Endothelial cell (in vitro differentiated cells): Measurements from ENCODE around the gene BIRC6. TPM values are rescaled to one million over a fixed set of nuclear protein-coding genes. Genes with fewer than 3 reads are reported as not detected.
"Not testable (repeated sequence)": the region's sequence is repeated elsewhere in the genome, so short reads cannot be mapped to it uniquely, and the experiment has no call there.

Source experiments
- DNase-seq: peaks from one replicate; pipeline ENCODE4 v3.0.0; 2021; ENCODE audit warnings: low spot score
- H3K27ac Mint-ChIP-seq: one replicate; pipeline ENCODE4 v1.8.0; 2021; ENCODE audit warnings: mixed read lengths, inconsistent platforms; ENCODE audit not compliant: unreplicated experiment
- H3K27me3 Mint-ChIP-seq: one replicate; pipeline ENCODE4 v1.8.0; 2021; ENCODE audit warnings: mild to moderate bottlenecking, moderate library complexity, mixed read lengths, inconsistent platforms; ENCODE audit not compliant: unreplicated experiment
- H3K36me3 Mint-ChIP-seq: one replicate; pipeline ENCODE4 v1.8.0; 2021; ENCODE audit warnings: mild to moderate bottlenecking, low read depth, mixed read lengths, inconsistent platforms; ENCODE audit not compliant: unreplicated experiment
- H3K4me1 Mint-ChIP-seq: one replicate; pipeline ENCODE4 v1.8.0; 2021; ENCODE audit warnings: mild to moderate bottlenecking, mixed read lengths, inconsistent platforms; ENCODE audit not compliant: unreplicated experiment
- H3K4me3 Mint-ChIP-seq: one replicate; pipeline ENCODE4 v1.8.0; 2021; ENCODE audit warnings: mild to moderate bottlenecking, mixed read lengths, inconsistent platforms; ENCODE audit not compliant: unreplicated experiment
- H3K9me3 Mint-ChIP-seq: one replicate; pipeline ENCODE4 v1.8.0; 2021; ENCODE audit warnings: mixed read lengths, inconsistent platforms; ENCODE audit not compliant: unreplicated experiment
- CTCF ChIP-seq: fragments of 200-600 bp; sonication (generic); IDR thresholded peaks from one replicate; pipeline ENCODE4 v1.5.0; 2021; ENCODE audit warnings: antibody characterized with exemption; ENCODE audit not compliant: unreplicated experiment
- total RNA-seq: library from RNA; stranded (reverse); fragmentation: NEBNext Ultra II Directional; extraction: Animal tissue kit (Norgen Biotek cat#: 25700); gene quantifications from one replicate; pipeline ENCODE4 v1.2.1, GENCODE V29; 2021; ENCODE audit not compliant: unreplicated experiment

The BIRC6 gene
- total RNA-seq, 1 donor from 2014 or later = 125 TPM

DNA sequence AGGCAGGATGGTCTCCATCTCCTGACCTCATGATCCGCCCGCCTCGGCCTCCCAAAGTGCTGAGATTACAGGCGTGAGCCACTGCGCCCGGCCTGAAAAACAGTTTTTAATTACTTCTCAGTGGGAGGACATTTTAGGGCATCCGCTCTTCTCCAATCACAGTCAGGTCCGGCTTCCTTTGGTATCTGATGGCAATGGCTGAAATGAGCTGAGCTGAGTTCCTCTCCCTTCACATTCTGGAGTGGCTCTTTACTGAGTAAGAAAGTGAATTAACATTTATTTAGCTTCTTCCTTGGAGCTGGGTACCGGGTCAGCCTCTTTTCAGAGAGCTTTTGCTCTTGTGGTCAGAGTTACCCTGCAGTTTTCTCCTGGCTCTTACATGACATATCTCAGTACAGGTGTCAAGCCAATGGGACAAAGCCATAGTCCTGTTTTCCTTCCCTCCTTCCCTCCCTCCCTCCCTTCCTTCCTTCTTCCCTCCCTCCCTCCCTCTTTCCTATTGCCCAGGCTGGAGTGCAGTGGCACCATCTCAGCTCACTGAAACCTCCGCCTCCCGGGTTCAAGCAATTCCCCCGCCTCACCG is 269.9 kb downstream of the BIRC6 start:
- Mint-ChIP-seq H3K4me3 (no peak overlapping the region), H3K9me3 (no peaks in the 10 kb centered on the region), H3K27ac (no peak overlapping the region), H3K27me3 (peaks cover 2% of the 10 kb centered on the region), H3K36me3 (peaks cover 13% of the 10 kb centered on the region), H3K4me1 (peaks cover 20% of the 10 kb centered on the region)
- no peak for TF ChIP-seq CTCF
- DNase-seq = no peak

- H3K27ac Mint-ChIP-seq = peak overlapping the region; percentile 74
- no peaks in the 10 kb centered on the region for H3K9me3 Mint-ChIP-seq
- peaks cover 6% of the 10 kb centered on the region for H3K36me3 Mint-ChIP-seq
- TF ChIP-seq CTCF = no peak
- peaks cover 13% of the 10 kb centered on the region for H3K4me1 Mint-ChIP-seq
- DNase-seq = peak; percentile 47
- H3K4me3 Mint-ChIP-seq = peak overlapping the region; percentile 95
- H3K27me3 Mint-ChIP-seq = peaks cover 2% of the 10 kb centered on the region
Observed at GRCh38 chr2:32627441-32627813, 270.6 kb downstream of the BIRC6 start.

GRCh38 chr2:32627814-32628579 is 271.2 kb downstream of the BIRC6 start, which contains the start of gene TTC27:
TSS of gene TTC27 (plus strand) at chr2:32628050. CDS start at chr2:32628293, 243 bp downstream.
- H3K27ac Mint-ChIP-seq = peak within 1 kb of the TSS; percentile 74
- TF ChIP-seq CTCF = peak; percentile 39

GRCh38 chr2:32632089-32632488 is 275.3 kb downstream of the BIRC6 start:
- TF ChIP-seq CTCF = no peak
- Mint-ChIP-seq H3K9me3 (no peaks in the 10 kb centered on the region), H3K4me3 (no peak overlapping the region), H3K27ac (no peak overlapping the region), H3K4me1 (peaks cover 9% of the 10 kb centered on the region), H3K27me3 (peaks cover 2% of the 10 kb centered on the region), H3K36me3 (peaks cover 3% of the 10 kb centered on the region)
- no peak for DNase-seq

More at GRCh38 chr2:32627814-32628579, 271.2 kb downstream of the BIRC6 start, which contains the start of gene TTC27:
- peak; percentile 89 for DNase-seq
- H3K9me3 Mint-ChIP-seq = no peaks in the 10 kb centered on the region
- peaks cover 3% of the 10 kb centered on the region for H3K36me3 Mint-ChIP-seq
- H3K27me3 Mint-ChIP-seq = peaks cover 2% of the 10 kb centered on the region
- peak within 1 kb of the TSS; percentile 95 for H3K4me3 Mint-ChIP-seq
- peaks cover 9% of the 10 kb centered on the region for H3K4me1 Mint-ChIP-seq

- Mint-ChIP-seq H3K4me1 (peaks cover 3% of the 10 kb centered on the region), H3K27me3 (no peaks in the 10 kb centered on the region), H3K4me3 (no peak overlapping the region), H3K9me3 (no peaks in the 10 kb centered on the region), H3K36me3 (peaks cover 3% of the 10 kb centered on the region), H3K27ac (no peak overlapping the region)
- DNase-seq = no peak
- no peak for TF ChIP-seq CTCF
Observed at GRCh38 chr2:32633040-32633439, 276.2 kb downstream of the BIRC6 start.

DNA sequence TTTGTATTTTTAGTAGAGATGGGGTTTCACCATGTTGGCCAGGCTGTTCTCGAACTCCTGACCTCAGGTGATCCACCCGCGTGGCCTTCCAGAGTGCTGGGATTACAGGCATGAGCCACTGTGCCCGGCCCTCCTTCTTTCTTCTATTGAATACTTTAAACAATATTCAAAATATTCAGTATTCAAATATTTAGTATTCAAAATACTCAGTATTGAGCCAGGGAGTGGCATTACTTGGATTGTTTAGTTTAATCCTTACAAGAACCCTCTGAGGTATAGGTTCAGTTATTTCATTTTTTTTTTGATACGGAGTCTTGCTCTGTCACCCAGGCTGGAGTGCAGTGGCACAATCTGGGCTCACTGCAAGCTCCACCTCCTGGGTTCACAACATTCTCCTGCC is 281.7 kb downstream of the BIRC6 start:
- not testable (repeated sequence) for DNase-seq, H3K4me1 Mint-ChIP-seq, H3K9me3 Mint-ChIP-seq, H3K4me3 Mint-ChIP-seq, H3K36me3 Mint-ChIP-seq, H3K27me3 Mint-ChIP-seq, H3K27ac Mint-ChIP-seq
